ENCODE results near the gene IFI27L1. TPM values are rescaled to one million over a fixed set of nuclear protein-coding genes. Genes with fewer than 3 reads are reported as not detected.
A peak's percentile ranks its signal among the peaks of the same experiment; 100 is the strongest.

IFI27L1 gene
- total RNA-seq, 1 donor: 12.2 TPM

GRCh38 chr14:94103554-94104150, 22.5 kb downstream of the IFI27L1 start:
- no peak for TF ChIP-seq CTCF (IDR thresholded peaks at IDR 0.05; ENCODE audit: insufficient read depth, low read length)
- DNase-seq (ENCODE audit: low read depth): no peak
- no peak overlapping the region for H3K4me3 ChIP-seq (ENCODE audit: low read depth, low read length)

GRCh38 chr14:94104731-94105130, 23.6 kb downstream of the IFI27L1 start:
- no peak overlapping the region for H3K4me3 ChIP-seq (ENCODE audit: low read depth, low read length)
- no peak for TF ChIP-seq CTCF (IDR thresholded peaks at IDR 0.05; ENCODE audit: insufficient read depth, low read length)
- DNase-seq (ENCODE audit: low read depth): no peak

- H3K4me3 ChIP-seq (ENCODE audit: low read depth, low read length): no peak overlapping the region
- no peak for DNase-seq (ENCODE audit: low read depth)
- TF ChIP-seq CTCF (IDR thresholded peaks at IDR 0.05; ENCODE audit: insufficient read depth, low read length): no peak
These were observed 28.8 kb downstream of the IFI27L1 start for GRCh38 chr14:94109915-94110250.

GRCh38 chr14:94110552-94111181, 29.6 kb downstream of the IFI27L1 start, which contains the start of gene IFI27:
IFI27 (plus strand) TSS chr14:94110736.
- TF ChIP-seq CTCF (IDR thresholded peaks at IDR 0.05; ENCODE audit: insufficient read depth, low read length): no peak
- H3K4me3 ChIP-seq (ENCODE audit: low read depth, low read length): peak within 1 kb of the TSS; percentile 60
- peak; percentile 94 for DNase-seq (ENCODE audit: low read depth)

- peak overlapping the region; percentile 60 for H3K4me3 ChIP-seq (ENCODE audit: low read depth, low read length)
- TF ChIP-seq CTCF (IDR thresholded peaks at IDR 0.05; ENCODE audit: insufficient read depth, low read length): no peak
- DNase-seq (ENCODE audit: low read depth): no peak
These were observed 30.4 kb downstream of the IFI27L1 start for GRCh38 chr14:94111276-94112095.

GRCh38 chr14:94112513-94113063, 31.5 kb downstream of the IFI27L1 start:
- no peak for TF ChIP-seq CTCF (IDR thresholded peaks at IDR 0.05; ENCODE audit: insufficient read depth, low read length)
- no peak overlapping the region for H3K4me3 ChIP-seq (ENCODE audit: low read depth, low read length)
- DNase-seq (ENCODE audit: low read depth): no peak
